WERI-Rb-1 (cell line): Measurements from ENCODE around the gene UPF3B.

Source experiments
- DNase-seq: peaks from one replicate; pipeline ENCODE4 v3.0.0-alpha.2; 2020
- H3K27ac ChIP-seq: fragments of 250-450 bp; sonication (Bioruptor Pico); 2 replicates; pipeline ENCODE4 v1.5.1; 2020; ENCODE audit warnings: mild to moderate bottlenecking, moderate library complexity
- H3K27me3 ChIP-seq: fragments of 250-450 bp; sonication (Bioruptor Pico); 2 replicates; pipeline ENCODE4 v1.5.1; 2021; ENCODE audit warnings: mild to moderate bottlenecking, low read depth, moderate library complexity; ENCODE audit not compliant: insufficient read depth, severe bottlenecking
- H3K36me3 ChIP-seq: fragments of 250-450 bp; sonication (Bioruptor Pico); 2 replicates; pipeline ENCODE4 v1.5.1; 2020; ENCODE audit warnings: mild to moderate bottlenecking, moderate library complexity
- H3K4me3 ChIP-seq: 2 replicates; pipeline ENCODE4 v1.5.1; 2011; ENCODE audit warnings: low read depth, mild to moderate bottlenecking, control low read depth, low read length
- H3K9me3 ChIP-seq: fragments of 250-450 bp; sonication (Bioruptor Pico); 2 replicates; pipeline ENCODE4 v1.5.1; 2021; ENCODE audit warnings: mild to moderate bottlenecking, moderate library complexity; ENCODE audit not compliant: severe bottlenecking
- TF ChIP-seq, protein P1 (sequence below): IDR thresholded peaks from 2 replicates; pipeline ENCODE4 v1.5.1; 2011; ENCODE audit warnings: low read depth, mild to moderate bottlenecking, control low read depth, inconsistent platforms, low read length

The UPF3B gene

GRCh38 chrX:119802546-119802945, 50.2 kb downstream of the UPF3B start:
- Histone ChIP-seq H3K27me3 (peaks cover 3% of the 10 kb centered on the region), H3K4me3 (no peak overlapping the region), H3K9me3 (no peaks in the 10 kb centered on the region), H3K36me3 (no peaks in the 10 kb centered on the region), H3K27ac (no peak overlapping the region)
- DNase-seq, result no peak
- TF ChIP-seq, protein P1, sequence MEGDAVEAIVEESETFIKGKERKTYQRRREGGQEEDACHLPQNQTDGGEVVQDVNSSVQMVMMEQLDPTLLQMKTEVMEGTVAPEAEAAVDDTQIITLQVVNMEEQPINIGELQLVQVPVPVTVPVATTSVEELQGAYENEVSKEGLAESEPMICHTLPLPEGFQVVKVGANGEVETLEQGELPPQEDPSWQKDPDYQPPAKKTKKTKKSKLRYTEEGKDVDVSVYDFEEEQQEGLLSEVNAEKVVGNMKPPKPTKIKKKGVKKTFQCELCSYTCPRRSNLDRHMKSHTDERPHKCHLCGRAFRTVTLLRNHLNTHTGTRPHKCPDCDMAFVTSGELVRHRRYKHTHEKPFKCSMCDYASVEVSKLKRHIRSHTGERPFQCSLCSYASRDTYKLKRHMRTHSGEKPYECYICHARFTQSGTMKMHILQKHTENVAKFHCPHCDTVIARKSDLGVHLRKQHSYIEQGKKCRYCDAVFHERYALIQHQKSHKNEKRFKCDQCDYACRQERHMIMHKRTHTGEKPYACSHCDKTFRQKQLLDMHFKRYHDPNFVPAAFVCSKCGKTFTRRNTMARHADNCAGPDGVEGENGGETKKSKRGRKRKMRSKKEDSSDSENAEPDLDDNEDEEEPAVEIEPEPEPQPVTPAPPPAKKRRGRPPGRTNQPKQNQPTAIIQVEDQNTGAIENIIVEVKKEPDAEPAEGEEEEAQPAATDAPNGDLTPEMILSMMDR, result no peak

DNA sequence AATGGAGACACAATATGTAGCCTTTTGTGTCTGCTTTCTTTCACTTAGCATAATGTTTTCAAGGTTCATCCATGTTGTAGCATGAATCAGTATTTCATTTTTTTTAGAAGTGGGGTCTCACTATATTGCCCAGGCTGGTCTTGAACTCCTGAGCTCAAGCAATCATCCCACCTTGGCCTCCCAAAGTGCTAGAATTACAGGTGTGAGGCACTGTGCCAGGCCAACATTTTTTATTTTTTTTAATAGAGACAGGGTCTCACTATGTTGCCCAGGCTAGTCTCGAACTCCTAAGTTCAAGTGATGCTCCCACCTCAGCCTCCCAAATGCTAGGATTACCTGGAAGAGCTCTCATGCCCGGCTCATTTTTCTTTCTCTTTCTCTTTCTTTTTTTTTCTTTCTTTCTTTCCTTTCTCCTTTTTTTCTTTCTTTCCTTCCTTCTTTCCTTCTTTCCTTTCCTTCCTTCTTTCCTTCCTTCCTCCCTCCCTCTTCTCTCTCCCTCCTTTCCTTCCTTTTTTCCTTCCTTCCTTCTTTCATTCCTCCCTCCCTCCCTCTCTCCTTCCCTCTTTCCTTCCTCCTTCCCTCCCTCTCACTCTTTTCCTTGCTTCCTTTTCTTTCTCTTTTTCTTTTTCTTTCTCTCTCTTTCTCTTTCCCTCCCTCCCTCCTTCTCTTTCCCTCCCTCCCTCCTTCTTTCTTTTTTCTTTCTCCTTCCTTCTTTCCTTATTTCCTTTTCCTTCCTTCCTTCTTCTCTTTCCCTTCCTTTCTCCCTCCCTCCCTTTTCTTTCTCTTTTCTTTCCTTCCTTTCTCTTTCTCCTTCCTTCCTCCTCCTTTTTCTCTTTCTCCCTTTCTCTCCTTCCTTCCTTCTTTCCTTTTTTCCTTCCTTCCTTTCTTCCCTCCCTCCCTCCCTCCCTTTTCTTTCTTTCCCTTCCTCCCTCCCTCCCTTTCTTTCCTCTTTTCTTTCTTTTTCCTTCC, 51.2 kb downstream of the UPF3B start:
- Histone ChIP-seq H3K36me3 (no peaks in the 10 kb centered on the region), H3K27me3 (peaks cover 3% of the 10 kb centered on the region), H3K4me3 (no peak overlapping the region), H3K27ac (no peak overlapping the region), H3K9me3 (no peaks in the 10 kb centered on the region)
- DNase-seq, result no peak
- TF ChIP-seq, protein P1, result no peak

GRCh38 chrX:119791437-119792231, 61.1 kb downstream of the UPF3B start, which contains the start of gene RPL39:
TSS of gene RPL39 (minus strand) at chrX:119791630. CDS start at chrX:119791576, 54 bp downstream.
- Histone ChIP-seq H3K9me3 (no peaks in the 10 kb centered on the region), H3K27me3 (peaks cover 11% of the 10 kb centered on the region), H3K27ac (peak within 1 kb of the TSS; percentile 91), H3K4me3 (peak within 1 kb of the TSS; percentile 89), H3K36me3 (peaks cover 32% of the 10 kb centered on the region)
- DNase-seq, result peak; percentile 82
- TF ChIP-seq, protein P1, result no peak

GRCh38 chrX:119790977-119791436, 61.8 kb downstream of the UPF3B start:
- Histone ChIP-seq H3K9me3 (no peaks in the 10 kb centered on the region), H3K27ac (peak overlapping the region; percentile 91), H3K27me3 (peaks cover 11% of the 10 kb centered on the region), H3K36me3 (peaks cover 39% of the 10 kb centered on the region), H3K4me3 (peak overlapping the region; percentile 89)
- TF ChIP-seq, protein P1, result peak; percentile 16; the same call in 1 of the 2 replicates
- peak; percentile 14 for DNase-seq

DNA sequence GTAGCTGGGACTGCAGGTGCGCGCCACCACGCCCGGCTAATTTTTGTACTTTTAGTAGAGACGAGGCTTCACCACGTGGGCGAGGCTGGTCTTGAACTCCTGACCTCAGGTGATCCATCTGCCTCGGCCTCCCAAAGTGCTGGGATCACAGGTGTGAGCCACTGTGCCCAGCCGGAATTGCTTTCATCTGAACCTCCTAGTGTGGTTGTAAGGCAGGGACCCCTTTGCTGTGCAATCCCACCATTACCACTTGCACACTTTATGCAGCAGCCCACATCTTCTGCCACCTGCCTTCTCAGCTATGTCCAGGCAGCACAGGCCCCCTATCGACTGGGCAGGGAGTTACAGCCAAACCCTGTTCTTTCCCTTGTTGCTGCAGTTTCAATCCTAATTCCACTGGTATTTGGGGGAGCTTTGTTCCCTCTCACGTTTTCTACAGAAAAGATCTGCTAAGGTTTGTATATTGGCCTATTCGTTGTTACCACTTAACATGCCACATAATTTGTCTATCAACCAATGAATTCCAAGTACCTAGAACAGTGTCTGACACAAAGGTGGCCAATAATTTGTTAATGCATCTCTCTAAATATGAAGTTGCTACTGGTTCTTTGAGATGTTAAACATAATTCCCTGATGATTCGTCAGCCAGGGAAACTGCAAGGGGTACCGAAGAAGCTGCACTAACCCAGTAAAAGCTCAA, 67.9 kb downstream of the UPF3B start:
- peaks cover 5% of the 10 kb centered on the region for H3K27me3 ChIP-seq
- peak; percentile 33 for DNase-seq
- TF ChIP-seq, protein P1, result peak; percentile 82
- peaks cover 70% of the 10 kb centered on the region for H3K36me3 ChIP-seq
- no peaks in the 10 kb centered on the region for H3K9me3 ChIP-seq
- no peak overlapping the region for H3K27ac ChIP-seq
- no peak overlapping the region for H3K4me3 ChIP-seq
